GM21526 (cell line): ENCODE data around the gene RRH.

ENCODE experiments used
- ATAC-seq: cut with Tn5 transposase; IDR thresholded peaks from one replicate; pipeline ENCODE4 v1.9.1; 2021; ENCODE audit warnings: moderate library complexity; ENCODE audit not compliant: unreplicated experiment, low FRiP score

Gene RRH

DNA sequence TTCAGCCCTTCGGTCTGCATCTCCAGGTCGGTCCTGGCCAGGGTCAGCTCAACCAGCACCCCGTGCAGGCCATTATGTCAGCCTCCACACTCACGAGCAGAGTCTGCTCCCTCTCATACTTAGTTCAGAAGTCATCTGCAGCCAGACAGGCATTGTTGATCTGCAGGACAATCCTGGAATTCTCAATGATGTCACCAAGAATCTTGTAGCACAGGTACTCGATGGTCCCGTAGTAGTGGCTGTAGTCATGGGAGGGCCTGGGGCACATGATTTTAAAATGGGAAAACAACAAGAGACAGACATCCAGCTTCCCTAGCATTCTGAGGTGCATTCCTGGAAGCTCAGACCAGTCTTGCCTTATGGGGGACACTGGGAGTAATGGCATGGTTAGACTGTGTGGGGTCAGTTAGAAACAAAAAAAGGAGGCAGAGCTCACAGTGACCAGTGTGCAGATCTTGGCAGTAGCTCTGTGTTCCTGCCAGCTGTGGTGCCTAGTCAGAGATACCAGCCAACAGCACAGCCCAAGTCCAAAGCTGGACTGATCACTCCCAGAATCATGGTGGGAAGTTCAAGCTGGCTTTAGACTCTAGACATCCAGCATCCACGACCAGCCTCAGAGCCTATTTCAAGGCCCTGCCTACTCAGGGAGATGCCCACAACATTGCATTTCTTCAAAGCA, 52.0 kb downstream of the RRH start:
- ATAC-seq = no peak

DNA sequence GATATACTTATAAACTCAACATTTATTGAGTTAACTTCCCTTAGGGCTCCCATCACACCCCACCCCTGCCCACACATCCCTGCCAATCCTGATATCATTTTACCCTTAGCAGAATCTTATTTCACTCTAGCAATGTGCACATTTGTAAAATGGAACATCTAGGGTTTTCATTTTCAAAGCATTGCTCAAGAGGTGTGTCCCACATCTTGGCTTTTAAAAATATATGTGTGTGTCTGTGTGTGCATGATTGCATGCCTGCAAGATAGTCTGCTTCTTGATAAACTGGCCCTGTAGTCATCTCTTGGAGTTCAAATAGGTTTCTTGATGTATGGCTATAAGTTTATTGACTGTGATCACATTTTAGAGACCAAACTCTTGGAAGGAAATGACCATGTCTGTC, 58.5 kb downstream of the RRH start:
- no peak for ATAC-seq

DNA sequence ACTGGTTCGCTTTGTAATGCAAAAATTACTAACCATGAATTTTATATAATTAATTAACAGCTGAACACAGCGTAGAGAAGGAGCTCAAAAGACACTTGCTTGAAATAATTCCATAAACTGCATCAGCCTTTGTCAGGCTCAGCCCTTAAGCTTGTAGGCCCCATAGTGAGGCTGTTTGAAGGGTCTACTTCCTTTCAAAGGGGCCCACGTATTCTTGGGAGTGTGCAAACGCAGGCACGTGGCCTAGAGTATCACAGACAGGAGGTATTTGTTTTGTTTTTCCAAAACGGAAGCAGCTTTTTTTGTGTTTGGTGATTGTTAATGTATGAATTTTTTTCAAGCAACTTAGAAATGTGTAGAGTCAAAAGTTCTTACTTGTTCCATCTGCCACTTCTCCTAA, 59.3 kb downstream of the RRH start:
- no peak for ATAC-seq

DNA sequence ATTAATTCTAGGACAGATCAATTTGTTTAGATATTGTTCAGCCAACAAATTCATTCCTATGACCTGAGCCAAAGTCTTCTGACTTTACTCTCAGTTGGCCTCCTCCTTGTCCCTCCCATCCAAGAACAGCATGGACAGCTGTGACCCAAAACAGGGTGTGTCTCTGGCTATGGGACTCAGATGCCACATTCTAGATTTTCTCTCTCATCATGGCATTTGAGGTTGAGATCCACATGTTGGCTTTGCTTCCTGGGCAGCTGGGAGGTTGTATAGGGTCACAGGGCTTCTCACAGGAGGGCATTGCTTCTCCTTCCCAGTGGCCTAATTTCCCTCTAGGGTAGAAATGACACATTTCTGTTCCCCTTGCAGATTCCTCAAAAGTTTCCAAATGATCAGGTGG, 62.3 kb downstream of the RRH start:
- no peak for ATAC-seq
